Right cardiac atrium (tissue), 5 donors: ENCODE data around the gene TMEM267. TPM values are rescaled to one million over a fixed set of nuclear protein-coding genes. Genes with fewer than 3 reads are reported as not detected.
"Not testable (repeated sequence)": the region's sequence is repeated elsewhere in the genome, so short reads cannot be mapped to it uniquely, and the experiment has no call there.

Experiments used
- ATAC-seq, 2 donors: fragments of 200-7000 bp; cut with Tn5 transposase; one replicate each; pipeline versions ENCODE4 v1.8.0 to v1.9.1; 2020; ENCODE audit warnings: moderate library complexity in 2 of 2, mild to moderate bottlenecking in 1 of 2
- DNase-seq, 3 donors: peaks; one replicate each; pipeline ENCODE4 v3.0.0-alpha.2; 2020
- H3K27ac ChIP-seq: one replicate; pipeline ENCODE4 v1.5.1; 2013; ENCODE audit warnings: mild to moderate bottlenecking, low read length, control low read depth, moderate library complexity
- H3K27me3 ChIP-seq: one replicate; pipeline ENCODE4 v1.6.1; 2013; ENCODE audit not compliant: control insufficient read depth, insufficient read depth
- H3K4me1 ChIP-seq: one replicate; pipeline ENCODE4 v1.6.1; 2013; ENCODE audit warnings: low read length; ENCODE audit not compliant: control insufficient read depth, insufficient read depth
- H3K4me3 ChIP-seq: one replicate; pipeline ENCODE4 v1.5.1; 2013; ENCODE audit warnings: low read length, control low read depth
- H3K9me3 ChIP-seq: one replicate; pipeline ENCODE4 v1.6.1; 2013; ENCODE audit warnings: low read length; ENCODE audit not compliant: control insufficient read depth
- WGBS: extraction: QIAGEN DNeasy Blood & Tissue Kit; methylation state at CpG from one replicate; pipeline ENCODE4 v1.1.7; 2013; 5-methylcytosine and 5-hydroxymethylcytosine counted together
- intact Hi-C, 4 donors: fragments of 100-400 bp; cut with DNase I; formaldehyde crosslinking; loops; one replicate each; pipeline versions ENCODE4 v1.11.0 to v1.14.0; 2022 to 2023
- polyA plus RNA-seq: library from polyadenylated mRNA; stranded (reverse); fragments of 200-250 nt; gene quantifications from one replicate; pipeline ENCODE4 v1.2.3, GENCODE V29; 2013
- total RNA-seq, 4 donors: library from RNA; stranded (reverse); fragmentation: NEBNext Ultra II Directional; extraction: Animal tissue kit (Norgen Biotek cat#: 25700); gene quantifications; one replicate each; pipeline ENCODE4 v1.2.1, GENCODE V29; 2021
- donor health status: healthy with polysubstance abuse.
- donor health status: DM: no; HTN: yes; CAD: no.
- donor health status: DM: no; HTN: no; CAD: no.
- donor health status: DM: no; HTN: yes; CAD: no; lungs with severe emphysema.
- donor health status: DM: yes; HTN: yes; CAD: no.

Gene TMEM267
- total and polyA plus RNA-seq, 5 donors: 5.3 to 12.4 (median 7.4) TPM

DNA sequence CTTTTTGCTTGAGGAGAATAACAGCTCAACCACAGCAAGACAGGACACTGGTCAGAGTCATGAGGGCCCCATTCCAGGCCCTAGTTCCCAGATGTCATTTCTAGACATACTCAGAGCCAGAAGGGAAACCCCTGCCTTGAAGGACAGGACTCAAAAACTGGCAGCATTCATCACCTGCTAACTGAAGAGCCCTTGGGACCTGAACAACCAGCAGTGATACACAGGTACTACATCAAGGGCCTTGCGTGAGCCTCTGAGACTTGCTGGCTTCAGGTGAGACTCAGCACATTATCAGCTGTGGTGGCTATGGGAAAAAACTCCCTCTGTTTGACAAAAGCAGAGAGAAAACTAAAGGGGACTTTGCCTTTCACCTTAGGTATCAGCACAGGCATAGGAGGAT is 22.6 kb downstream of the TMEM267 start:
- Histone ChIP-seq H3K27me3 (no peaks in the 10 kb centered on the region), H3K4me3 (no peak overlapping the region), H3K9me3 (no peaks in the 10 kb centered on the region), H3K27ac (no peak overlapping the region), H3K4me1 (no peaks in the 10 kb centered on the region)
- 96% methylated on average over 1 of the region's 1 CpG for WGBS
- intact Hi-C loops: no loop called here
- ATAC-seq (no peak), DNase-seq (no peak)

DNA sequence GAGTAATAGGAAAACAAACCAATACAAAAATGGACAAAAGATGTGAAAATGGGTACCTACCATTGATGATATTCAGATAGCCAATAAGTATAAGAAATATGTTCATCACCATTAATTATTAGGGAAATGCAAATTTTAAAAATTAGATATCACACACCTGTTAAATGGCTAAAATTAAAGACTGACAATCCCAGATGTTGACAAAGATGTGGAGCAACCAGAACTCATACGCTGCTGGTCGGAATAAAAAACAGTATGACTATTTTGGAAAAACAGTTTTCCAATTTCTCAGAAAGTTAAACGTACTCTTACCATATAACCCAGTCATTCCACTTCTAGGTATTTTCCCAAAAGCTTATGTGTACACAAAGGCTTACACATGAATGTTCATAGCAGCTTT is 27.1 kb downstream of the TMEM267 start:
- no peaks in the 10 kb centered on the region for H3K27me3 ChIP-seq
- 97% methylated on average over 3 of the region's 3 CpGs for WGBS

DNA sequence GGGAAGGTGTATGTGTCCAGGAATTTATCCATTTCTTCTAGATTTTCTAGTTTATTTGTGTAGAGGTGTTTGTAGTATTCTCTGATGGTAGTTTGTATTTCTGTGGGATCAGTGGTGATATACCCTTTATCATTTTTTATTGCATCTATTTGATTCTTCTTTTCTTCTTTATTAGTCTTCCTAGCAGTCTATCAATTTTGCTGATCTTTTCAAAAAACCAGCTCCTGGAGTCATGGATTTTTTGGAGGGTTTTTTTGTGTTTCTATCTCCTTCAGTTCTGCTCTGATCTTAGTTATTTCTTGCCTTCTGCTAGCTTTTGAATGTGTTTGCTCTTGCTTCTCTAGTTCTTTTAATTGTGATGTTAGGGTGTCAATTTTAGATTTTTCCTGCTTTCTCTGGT is 42.1 kb downstream of the TMEM267 start:
- H3K27ac ChIP-seq, H3K27me3 ChIP-seq, ATAC-seq, H3K4me1 ChIP-seq, H3K4me3 ChIP-seq, DNase-seq, intact Hi-C loops, H3K9me3 ChIP-seq: not testable (repeated sequence)

More for the DNA sequence above, 27.1 kb downstream of the TMEM267 start:
- Histone ChIP-seq H3K9me3 (peaks cover 1% of the 10 kb centered on the region), H3K4me3 (no peak overlapping the region), H3K27ac (no peak overlapping the region), H3K4me1 (no peaks in the 10 kb centered on the region)
- DNase-seq: no peak
- intact Hi-C loops: no loop called here
- no peak for ATAC-seq

DNA sequence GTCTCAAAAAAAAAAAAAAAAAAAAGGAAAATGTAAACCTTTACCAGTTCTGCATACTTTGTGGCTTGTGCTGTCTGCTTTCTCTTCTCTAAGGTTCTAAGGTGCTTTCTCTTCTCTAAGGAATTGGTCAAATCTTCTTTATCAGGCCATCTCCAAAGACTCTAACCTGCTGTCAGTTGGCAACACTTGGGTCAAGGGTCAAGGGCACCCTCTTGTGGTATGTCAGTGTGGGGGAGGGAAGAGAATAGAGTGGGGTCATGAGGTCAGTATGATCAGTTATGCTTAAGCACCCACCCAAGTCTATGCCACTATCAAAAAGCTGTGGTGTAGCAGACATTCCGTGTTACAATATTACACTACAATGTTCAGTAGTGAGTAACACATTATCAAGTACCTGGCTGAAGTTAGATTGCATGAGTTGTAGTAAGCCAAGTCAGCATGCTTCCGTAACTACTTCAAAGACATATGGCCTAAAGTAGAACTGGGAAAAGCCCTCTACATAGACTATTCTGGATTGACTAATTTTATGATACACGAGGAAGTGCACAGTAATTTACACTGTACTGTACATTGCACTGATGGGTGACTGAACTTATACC is 46.5 kb downstream of the TMEM267 start:
- DNase-seq: no peak
- no peak for ATAC-seq
- intact Hi-C loops: no loop called here

DNA sequence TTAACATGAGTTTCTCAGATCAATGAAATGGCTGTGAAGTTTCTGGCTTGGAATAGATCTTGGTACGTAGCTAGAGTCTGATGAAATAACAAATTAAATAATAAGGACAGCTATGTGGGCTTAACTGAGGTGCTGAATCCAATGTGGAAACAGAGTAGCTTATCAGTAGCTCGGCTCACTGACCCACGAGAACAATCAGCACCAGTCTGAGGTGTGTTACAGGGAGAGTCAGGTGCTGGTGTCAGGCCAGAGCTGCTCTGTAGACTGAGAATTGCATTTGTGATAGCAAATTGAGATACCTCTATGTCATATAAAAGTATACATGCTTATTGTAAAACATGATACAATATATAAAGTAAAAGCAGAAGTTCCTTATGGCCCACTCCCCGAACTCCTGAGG is 50.3 kb downstream of the TMEM267 start:
- peaks cover under 1% of the 10 kb centered on the region for H3K9me3 ChIP-seq
- H3K4me3 ChIP-seq: no peak overlapping the region
- 52% methylated on average over 4 of the region's 4 CpGs for WGBS
- no peak for ATAC-seq
- H3K27ac ChIP-seq: no peak overlapping the region
- peaks cover 2% of the 10 kb centered on the region for H3K4me1 ChIP-seq
- intact Hi-C loops: no loop called here
- H3K27me3 ChIP-seq: no peaks in the 10 kb centered on the region
- DNase-seq: peak in 1 of 3 donors; percentile 13

More for the DNA sequence above, 46.5 kb downstream of the TMEM267 start:
- H3K27ac ChIP-seq: no peak overlapping the region
- no peaks in the 10 kb centered on the region for H3K9me3 ChIP-seq
- no peaks in the 10 kb centered on the region for H3K27me3 ChIP-seq
- WGBS: 96% methylated on average over 3 of the region's 3 CpGs
- no peak overlapping the region for H3K4me3 ChIP-seq
- H3K4me1 ChIP-seq: peaks cover 2% of the 10 kb centered on the region

DNA sequence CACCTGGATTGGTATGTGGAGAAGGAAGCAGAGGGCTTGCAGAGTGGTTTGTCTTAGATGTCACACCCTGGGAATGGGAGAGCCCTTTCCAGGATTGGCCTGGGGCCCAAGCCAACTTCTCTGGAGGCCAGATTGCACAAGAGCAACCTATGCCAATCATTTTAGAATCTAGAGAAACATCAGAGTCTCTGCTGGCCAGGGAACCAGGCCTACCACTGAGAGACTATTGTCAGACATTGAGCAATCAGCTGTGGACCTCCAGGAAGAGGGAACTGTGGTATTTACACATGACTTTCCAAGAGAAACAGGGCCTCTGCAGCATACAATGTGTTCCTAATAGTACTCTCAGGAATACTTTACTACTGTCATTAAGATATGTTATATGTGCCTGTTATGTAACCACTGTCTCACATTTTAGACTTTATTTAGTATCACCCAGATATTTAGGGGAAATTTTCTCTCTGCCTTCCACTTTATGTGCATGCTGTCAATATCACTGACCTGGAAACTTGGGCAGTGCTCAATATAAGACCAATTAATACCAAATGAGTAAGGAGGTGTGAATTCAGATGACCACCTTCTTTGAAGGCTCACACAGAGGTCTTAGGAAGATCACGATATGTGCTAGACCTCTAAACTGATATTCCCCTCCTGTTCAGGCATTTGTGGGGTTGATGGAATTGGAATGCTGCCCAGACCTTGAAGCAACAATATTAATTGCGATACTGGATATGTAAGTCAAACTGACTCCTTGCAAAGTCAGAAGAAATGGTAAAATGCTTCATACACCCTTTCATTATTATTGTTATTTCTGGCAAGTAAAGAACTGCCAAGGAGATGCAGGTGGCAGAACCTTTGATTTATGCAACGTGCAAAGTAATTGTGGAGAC is 50.9 kb downstream of the TMEM267 start:
- no peak overlapping the region for H3K4me3 ChIP-seq
- intact Hi-C loops: no loop called here
- H3K9me3 ChIP-seq: peaks cover 4% of the 10 kb centered on the region
- peak overlapping the region; percentile 46 for H3K27ac ChIP-seq
- peaks cover 2% of the 10 kb centered on the region for H3K4me1 ChIP-seq
- no peaks in the 10 kb centered on the region for H3K27me3 ChIP-seq
- WGBS: 65% methylated on average over 3 of the region's 3 CpGs
- peak; percentile 76 to 91 (median 82) for DNase-seq
- ATAC-seq: peak; percentile 93 to 97

DNA sequence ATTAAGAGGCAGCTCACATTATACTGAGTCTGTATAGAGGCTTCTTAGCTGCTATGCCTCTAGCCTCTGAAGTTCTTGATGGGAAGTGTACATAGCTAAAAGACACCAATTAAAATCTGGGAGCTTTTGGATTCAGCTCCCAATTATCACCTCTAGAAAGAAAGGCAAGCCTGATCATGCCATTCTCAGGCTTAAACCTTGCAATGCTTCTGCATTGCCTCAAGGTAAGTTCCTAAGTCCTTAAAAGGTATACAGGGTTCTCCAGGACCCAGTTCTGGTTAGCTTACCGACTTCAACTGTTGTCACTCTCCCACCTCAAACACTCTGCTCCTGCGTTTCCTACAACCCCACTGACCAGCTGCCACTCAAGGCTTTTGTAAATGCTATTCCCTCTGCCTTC is 54.0 kb downstream of the TMEM267 start:
- DNase-seq (no peak), ATAC-seq (no peak)
- peaks cover 2% of the 10 kb centered on the region for H3K4me1 ChIP-seq
- H3K4me3 ChIP-seq: no peak overlapping the region
- no peak overlapping the region for H3K27ac ChIP-seq
- H3K9me3 ChIP-seq: peaks cover 4% of the 10 kb centered on the region
- intact Hi-C loops: no loop called here
- no peaks in the 10 kb centered on the region for H3K27me3 ChIP-seq
- WGBS: 79% methylated on average over 2 of the region's 2 CpGs

DNA sequence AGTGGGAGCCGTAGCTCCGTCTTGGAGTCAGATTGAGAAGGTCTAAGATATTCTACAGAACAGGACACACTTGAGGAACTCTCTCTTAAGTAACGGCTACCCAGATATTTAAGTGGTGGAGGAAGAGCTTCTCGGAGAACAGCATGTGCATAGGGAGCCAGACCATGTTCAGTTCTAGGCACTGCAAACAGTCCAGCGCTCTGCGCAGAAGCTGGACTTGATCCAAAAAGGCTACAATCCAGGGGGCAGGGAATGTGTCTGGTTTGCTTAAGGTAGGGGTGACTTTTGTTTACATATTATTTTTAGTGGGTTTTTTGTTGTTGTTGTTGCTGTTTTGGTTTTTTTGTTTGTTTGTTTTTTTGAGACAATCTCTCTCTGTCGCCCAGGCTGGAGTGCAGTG is 54.6 kb downstream of the TMEM267 start:
- intact Hi-C loops: no loop called here
- H3K4me3 ChIP-seq: no peak overlapping the region
- WGBS: 77% methylated on average over 7 of the region's 7 CpGs

DNA sequence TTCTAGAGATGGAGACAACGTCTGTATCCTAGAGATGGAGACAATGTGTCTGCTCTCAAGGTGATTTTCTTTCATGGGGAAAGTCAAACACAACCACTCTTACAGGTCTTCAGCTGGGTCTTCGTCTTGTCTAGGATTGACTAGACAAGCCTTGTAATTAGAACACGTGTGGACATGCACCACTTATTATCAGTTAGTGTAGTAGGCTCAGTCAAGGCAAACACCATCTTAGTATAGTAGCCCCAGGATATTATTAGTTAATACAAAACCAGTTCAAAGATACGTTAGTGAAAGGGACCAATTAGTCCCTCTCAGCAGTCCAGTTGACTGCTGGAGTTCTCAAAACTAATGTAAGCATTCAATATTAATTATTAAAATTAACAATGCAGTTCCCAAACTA is 56.4 kb downstream of the TMEM267 start:
- H3K4me1 ChIP-seq: no peaks in the 10 kb centered on the region
- no peak overlapping the region for H3K4me3 ChIP-seq
- 76% methylated on average over 4 of the region's 4 CpGs for WGBS
- H3K9me3 ChIP-seq: peaks cover 4% of the 10 kb centered on the region
- no peak for DNase-seq
- H3K27ac ChIP-seq: no peak overlapping the region
- no peak for ATAC-seq
- intact Hi-C loops: no loop called here
- H3K27me3 ChIP-seq: no peaks in the 10 kb centered on the region

More for the DNA sequence above, 54.6 kb downstream of the TMEM267 start:
- Histone ChIP-seq H3K27me3 (no peaks in the 10 kb centered on the region), H3K4me1 (peaks cover 2% of the 10 kb centered on the region), H3K27ac (no peak overlapping the region), H3K9me3 (peaks cover 4% of the 10 kb centered on the region)
- DNase-seq (no peak), ATAC-seq (no peak)

DNA sequence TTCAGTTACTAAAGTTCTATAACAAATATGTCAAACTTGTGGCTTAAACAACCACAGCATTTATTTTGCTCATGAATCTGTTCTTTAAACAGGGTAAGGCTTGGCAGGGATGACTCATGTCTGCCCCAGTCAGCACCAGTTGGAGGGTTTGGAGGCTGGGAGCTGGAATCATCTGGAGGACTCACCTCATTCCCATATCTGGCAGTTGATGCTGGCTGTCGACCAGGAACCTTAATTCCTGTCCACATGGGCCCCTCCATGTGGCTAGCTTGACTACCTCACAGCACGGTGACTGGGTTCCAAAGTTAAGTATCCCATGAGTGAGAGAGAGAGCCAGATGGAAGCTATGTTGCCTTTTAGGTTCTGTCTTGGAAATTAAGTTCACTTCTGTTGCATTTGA is 57.7 kb downstream of the TMEM267 start:
- WGBS: 71% methylated on average over 2 of the region's 2 CpGs
- Histone ChIP-seq H3K4me3 (no peak overlapping the region), H3K27me3 (no peaks in the 10 kb centered on the region), H3K27ac (no peak overlapping the region), H3K9me3 (peaks cover 4% of the 10 kb centered on the region), H3K4me1 (no peaks in the 10 kb centered on the region)
- no peak for DNase-seq
- ATAC-seq: peak in 1 of 2 donors; percentile 47
- intact Hi-C loops: no loop called here

DNA sequence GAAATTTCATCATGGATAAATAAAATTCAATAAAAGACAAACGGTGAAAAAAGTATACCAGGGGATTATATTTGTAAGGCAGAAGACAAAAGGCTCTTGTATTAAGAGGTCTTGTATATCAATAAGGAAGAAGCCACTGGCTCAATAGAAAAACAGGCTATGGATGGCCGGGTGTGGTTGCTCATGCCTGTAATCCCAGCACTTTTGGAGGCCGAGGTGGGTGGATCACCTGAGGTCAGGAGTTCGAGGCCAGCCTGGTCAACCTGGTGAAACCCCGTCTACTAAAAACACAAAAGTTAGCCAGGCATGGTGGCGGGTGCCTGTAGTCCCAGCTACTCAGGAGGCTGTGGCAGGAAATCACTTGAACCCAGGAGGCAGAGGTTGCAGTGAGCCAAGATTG is 60.6 kb downstream of the TMEM267 start:
- H3K4me1 ChIP-seq, H3K9me3 ChIP-seq, DNase-seq, H3K4me3 ChIP-seq, H3K27me3 ChIP-seq, H3K27ac ChIP-seq, intact Hi-C loops, ATAC-seq: not testable (repeated sequence)
- 83% methylated on average over 6 of the region's 6 CpGs for WGBS
